ENCODE results near the gene FAT4.

Gene FAT4

DNA sequence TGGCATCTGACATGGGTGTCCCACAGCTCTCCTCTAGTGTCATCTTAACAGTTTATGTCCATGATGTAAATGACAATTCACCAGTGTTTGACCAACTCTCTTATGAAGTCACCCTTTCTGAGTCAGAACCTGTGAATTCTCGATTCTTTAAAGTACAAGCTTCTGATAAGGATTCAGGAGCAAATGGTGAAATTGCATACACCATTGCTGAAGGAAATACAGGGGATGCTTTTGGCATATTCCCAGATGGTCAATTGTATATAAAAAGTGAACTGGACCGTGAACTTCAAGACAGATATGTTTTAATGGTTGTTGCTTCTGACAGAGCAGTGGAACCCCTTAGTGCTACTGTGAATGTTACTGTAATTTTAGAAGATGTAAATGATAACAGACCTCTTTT, 4.6 kb downstream of the FAT4 start:
- Histone ChIP-seq H3K4me3 (ENCODE audit: low read length) (no peak overlapping the region), H3K4me2 (ENCODE audit: low read length) (peak overlapping the region; percentile 19), H3K27me3 (ENCODE audit: control insufficient read depth, insufficient read depth, low read length) (no peaks in the 10 kb centered on the region), H3K9ac (ENCODE audit: low read depth, low read length) (no peak overlapping the region), H3K9me3 (replicated peaks; ENCODE audit: low read length) (no peaks in the 10 kb centered on the region), H3K36me3 (ENCODE audit: insufficient read depth, low read length) (peaks cover 30% of the 10 kb centered on the region), H3K4me1 (ENCODE audit: control insufficient read depth, insufficient read depth, low read length) (peaks cover 57% of the 10 kb centered on the region)

DNA sequence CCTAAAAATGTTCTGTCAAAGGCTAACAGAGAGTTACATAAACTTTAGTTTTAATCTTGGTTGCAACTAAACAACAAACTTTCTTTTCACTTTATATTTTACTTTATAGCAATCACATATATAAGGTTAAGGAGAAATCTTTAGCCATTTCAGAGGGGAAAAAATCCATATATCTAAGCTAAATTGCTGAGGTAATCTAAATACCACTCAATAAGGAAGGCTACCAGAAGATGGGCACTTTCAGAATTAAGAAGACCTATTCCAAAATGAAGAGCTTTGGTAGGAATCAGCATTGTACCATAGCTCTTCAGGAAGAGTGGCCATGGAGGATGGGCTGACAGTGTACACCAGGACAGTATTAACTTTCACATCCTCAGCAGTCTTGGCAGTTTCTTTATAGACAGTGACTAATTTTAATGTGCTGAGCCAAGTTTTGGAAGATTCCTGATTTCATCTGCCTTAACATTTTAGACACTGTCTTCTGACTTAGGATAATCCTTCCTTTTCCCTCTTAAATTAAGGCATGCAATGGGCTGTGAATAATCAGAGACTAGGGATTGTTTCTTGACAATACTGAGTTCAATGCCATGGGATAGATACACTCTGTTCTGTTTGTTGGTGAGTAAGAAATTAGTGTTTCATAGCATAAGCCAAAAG, 7.1 kb downstream of the FAT4 start:
- no peaks in the 10 kb centered on the region for H3K27me3 ChIP-seq (ENCODE audit: control insufficient read depth, insufficient read depth, low read length)
- peaks cover 62% of the 10 kb centered on the region for H3K4me1 ChIP-seq (ENCODE audit: control insufficient read depth, insufficient read depth, low read length)
- H3K36me3 ChIP-seq (ENCODE audit: insufficient read depth, low read length), result peaks cover 30% of the 10 kb centered on the region
- peak overlapping the region; percentile 75 for H3K4me2 ChIP-seq (ENCODE audit: low read length)
- H3K9ac ChIP-seq (ENCODE audit: low read depth, low read length), result peak overlapping the region; percentile 41
- peak overlapping the region; percentile 54 for H3K4me3 ChIP-seq (ENCODE audit: low read length)
- H3K9me3 ChIP-seq (replicated peaks; ENCODE audit: low read length), result no peaks in the 10 kb centered on the region

GRCh38 chr4:125322366-125322730, 7.6 kb downstream of the FAT4 start:
- Histone ChIP-seq H3K4me2 (ENCODE audit: low read length) (peak overlapping the region; percentile 75), H3K9ac (ENCODE audit: low read depth, low read length) (peak overlapping the region; percentile 41), H3K4me1 (ENCODE audit: control insufficient read depth, insufficient read depth, low read length) (peaks cover 62% of the 10 kb centered on the region), H3K36me3 (ENCODE audit: insufficient read depth, low read length) (peaks cover 29% of the 10 kb centered on the region), H3K4me3 (ENCODE audit: low read length) (peak overlapping the region; percentile 54), H3K9me3 (replicated peaks; ENCODE audit: low read length) (no peaks in the 10 kb centered on the region), H3K27me3 (ENCODE audit: control insufficient read depth, insufficient read depth, low read length) (no peaks in the 10 kb centered on the region)

GRCh38 chr4:125323654-125324053, 8.9 kb downstream of the FAT4 start:
- H3K9ac ChIP-seq (ENCODE audit: low read depth, low read length), result peak overlapping the region; percentile 41
- H3K4me1 ChIP-seq (ENCODE audit: control insufficient read depth, insufficient read depth, low read length), result peaks cover 49% of the 10 kb centered on the region
- peaks cover 16% of the 10 kb centered on the region for H3K36me3 ChIP-seq (ENCODE audit: insufficient read depth, low read length)
- no peaks in the 10 kb centered on the region for H3K27me3 ChIP-seq (ENCODE audit: control insufficient read depth, insufficient read depth, low read length)
- peak overlapping the region; percentile 75 for H3K4me2 ChIP-seq (ENCODE audit: low read length)
- H3K4me3 ChIP-seq (ENCODE audit: low read length), result peak overlapping the region; percentile 49
- no peaks in the 10 kb centered on the region for H3K9me3 ChIP-seq (replicated peaks; ENCODE audit: low read length)

DNA sequence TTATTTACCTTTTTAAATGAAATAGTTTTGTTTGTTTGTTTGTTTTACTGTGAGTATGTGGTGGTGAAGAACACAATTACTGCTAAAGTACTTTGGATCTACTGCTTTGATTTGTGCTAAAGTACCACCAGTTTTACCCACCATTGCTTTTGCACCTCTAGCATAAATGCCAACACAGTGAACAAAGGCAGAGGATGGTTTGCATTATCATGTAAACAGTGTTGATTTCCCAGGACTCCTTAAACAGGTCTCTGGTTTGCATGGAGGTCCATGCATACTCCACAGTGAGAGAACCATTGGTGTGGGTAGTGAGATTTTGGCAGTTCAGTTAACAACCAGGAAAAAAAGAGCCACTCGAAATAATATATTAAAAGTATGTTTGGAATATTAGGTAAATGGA, 11.0 kb downstream of the FAT4 start:
- Histone ChIP-seq H3K4me2 (ENCODE audit: low read length) (no peak overlapping the region), H3K9ac (ENCODE audit: low read depth, low read length) (no peak overlapping the region), H3K27me3 (ENCODE audit: control insufficient read depth, insufficient read depth, low read length) (no peaks in the 10 kb centered on the region), H3K9me3 (replicated peaks; ENCODE audit: low read length) (no peaks in the 10 kb centered on the region), H3K4me1 (ENCODE audit: control insufficient read depth, insufficient read depth, low read length) (peaks cover 39% of the 10 kb centered on the region), H3K4me3 (ENCODE audit: low read length) (no peak overlapping the region), H3K36me3 (ENCODE audit: insufficient read depth, low read length) (no peaks in the 10 kb centered on the region)

GRCh38 chr4:125331116-125331515, 16.4 kb downstream of the FAT4 start:
- Histone ChIP-seq H3K27me3 (ENCODE audit: control insufficient read depth, insufficient read depth, low read length) (no peaks in the 10 kb centered on the region), H3K9me3 (replicated peaks; ENCODE audit: low read length) (no peaks in the 10 kb centered on the region), H3K9ac (ENCODE audit: low read depth, low read length) (no peak overlapping the region), H3K4me1 (ENCODE audit: control insufficient read depth, insufficient read depth, low read length) (no peaks in the 10 kb centered on the region), H3K36me3 (ENCODE audit: insufficient read depth, low read length) (no peaks in the 10 kb centered on the region), H3K4me2 (ENCODE audit: low read length) (no peak overlapping the region), H3K4me3 (ENCODE audit: low read length) (no peak overlapping the region)

DNA sequence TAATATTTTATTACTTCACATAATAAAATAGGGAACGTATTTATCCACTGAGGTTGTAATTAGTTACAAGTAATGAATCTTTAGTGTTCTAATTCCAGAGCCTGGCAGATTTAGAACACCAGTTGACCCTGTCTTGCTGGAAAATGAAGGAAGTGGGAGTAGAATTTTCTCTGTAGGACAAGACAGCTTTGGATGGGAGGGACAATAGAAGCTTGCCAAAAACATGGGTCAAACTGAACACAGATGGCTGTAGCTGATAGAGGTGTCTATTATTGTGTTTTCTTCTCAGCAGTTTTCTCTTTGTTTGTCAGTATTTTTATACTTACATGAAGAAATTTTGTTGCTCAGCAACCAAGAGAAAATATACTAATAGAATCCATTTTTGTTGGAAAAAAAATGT, 20.2 kb downstream of the FAT4 start:
- Histone ChIP-seq H3K4me3 (ENCODE audit: low read length) (no peak overlapping the region), H3K27me3 (ENCODE audit: control insufficient read depth, insufficient read depth, low read length) (no peaks in the 10 kb centered on the region), H3K9ac (ENCODE audit: low read depth, low read length) (no peak overlapping the region), H3K4me1 (ENCODE audit: control insufficient read depth, insufficient read depth, low read length) (no peaks in the 10 kb centered on the region), H3K9me3 (replicated peaks; ENCODE audit: low read length) (no peaks in the 10 kb centered on the region), H3K36me3 (ENCODE audit: insufficient read depth, low read length) (no peaks in the 10 kb centered on the region), H3K4me2 (ENCODE audit: low read length) (no peak overlapping the region)

DNA sequence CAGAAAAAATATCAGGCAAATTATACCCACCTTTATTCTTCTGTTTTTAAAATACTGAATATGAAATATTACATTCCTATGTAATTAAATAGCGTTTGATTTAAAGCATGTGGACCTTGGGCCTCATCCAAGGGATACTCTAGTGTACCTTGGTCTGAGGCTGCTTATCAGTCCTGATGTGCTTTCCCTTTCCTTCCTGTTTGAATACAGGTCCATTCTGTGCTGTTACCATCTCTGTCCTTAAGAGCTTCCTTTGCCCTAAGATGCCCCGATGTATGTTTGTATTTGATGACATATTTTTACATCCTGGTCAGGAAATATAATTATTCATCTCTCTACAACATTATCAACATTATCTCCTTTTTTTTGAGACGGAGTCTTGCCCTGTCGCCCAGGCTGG, 24.1 kb downstream of the FAT4 start:
- no peak overlapping the region for H3K4me2 ChIP-seq (ENCODE audit: low read length)

DNA sequence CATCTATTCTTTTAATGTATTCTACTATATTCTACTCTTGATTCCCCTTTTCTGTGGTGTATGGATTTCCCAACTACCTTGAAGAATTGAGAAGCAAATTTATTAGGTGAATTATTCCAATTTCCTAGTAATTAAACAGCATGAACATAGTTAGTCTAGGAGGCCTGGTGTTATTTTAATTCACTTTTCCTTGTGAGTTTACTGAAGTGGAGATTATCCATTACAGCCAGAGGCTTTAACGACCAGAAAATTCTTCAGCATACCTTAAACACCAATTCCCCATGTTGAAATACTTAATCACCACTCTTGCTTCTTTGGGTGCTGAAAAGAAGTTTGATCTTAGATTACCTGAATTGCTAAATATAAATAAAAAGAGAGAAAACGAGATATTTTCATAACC, 29.4 kb downstream of the FAT4 start:
- H3K4me2 ChIP-seq (ENCODE audit: low read length), result no peak overlapping the region
- no peaks in the 10 kb centered on the region for H3K9me3 ChIP-seq (replicated peaks; ENCODE audit: low read length)
- no peak overlapping the region for H3K4me3 ChIP-seq (ENCODE audit: low read length)
- no peaks in the 10 kb centered on the region for H3K4me1 ChIP-seq (ENCODE audit: control insufficient read depth, insufficient read depth, low read length)
- H3K27me3 ChIP-seq (ENCODE audit: control insufficient read depth, insufficient read depth, low read length), result no peaks in the 10 kb centered on the region
- H3K36me3 ChIP-seq (ENCODE audit: insufficient read depth, low read length), result no peaks in the 10 kb centered on the region
- no peak overlapping the region for H3K9ac ChIP-seq (ENCODE audit: low read depth, low read length)

More for the DNA sequence above, 24.1 kb downstream of the FAT4 start:
- no peak overlapping the region for H3K9ac ChIP-seq (ENCODE audit: low read depth, low read length)
- no peaks in the 10 kb centered on the region for H3K27me3 ChIP-seq (ENCODE audit: control insufficient read depth, insufficient read depth, low read length)
- no peaks in the 10 kb centered on the region for H3K4me1 ChIP-seq (ENCODE audit: control insufficient read depth, insufficient read depth, low read length)
- H3K36me3 ChIP-seq (ENCODE audit: insufficient read depth, low read length), result no peaks in the 10 kb centered on the region
- H3K4me3 ChIP-seq (ENCODE audit: low read length), result no peak overlapping the region
- H3K9me3 ChIP-seq (replicated peaks; ENCODE audit: low read length), result no peaks in the 10 kb centered on the region

DNA sequence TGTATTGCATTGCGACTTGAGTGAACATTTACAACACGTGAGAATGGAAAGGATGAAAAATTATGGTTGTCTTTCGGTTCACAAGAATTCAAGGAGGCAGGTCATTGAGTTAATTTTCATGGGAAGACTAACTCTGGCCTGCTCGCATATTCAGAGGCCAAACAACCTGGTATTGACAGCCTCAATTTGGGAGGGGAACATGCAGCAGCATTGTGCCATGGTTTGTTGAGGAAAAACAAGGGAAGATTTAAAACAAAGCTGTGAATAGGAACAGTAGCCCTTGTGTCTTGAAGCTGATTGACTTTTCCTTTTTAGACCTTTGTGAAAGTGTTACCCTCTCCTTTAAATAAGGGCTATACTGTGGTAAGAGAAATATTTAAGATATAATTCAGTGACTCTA, 31.9 kb downstream of the FAT4 start:
- Histone ChIP-seq H3K4me2 (ENCODE audit: low read length) (no peak overlapping the region), H3K9me3 (replicated peaks; ENCODE audit: low read length) (no peaks in the 10 kb centered on the region), H3K9ac (ENCODE audit: low read depth, low read length) (no peak overlapping the region), H3K27me3 (ENCODE audit: control insufficient read depth, insufficient read depth, low read length) (no peaks in the 10 kb centered on the region), H3K4me3 (ENCODE audit: low read length) (no peak overlapping the region), H3K4me1 (ENCODE audit: control insufficient read depth, insufficient read depth, low read length) (no peaks in the 10 kb centered on the region), H3K36me3 (ENCODE audit: insufficient read depth, low read length) (no peaks in the 10 kb centered on the region)

GRCh38 chr4:125350470-125351135, 35.8 kb downstream of the FAT4 start:
- Histone ChIP-seq H3K4me2 (ENCODE audit: low read length) (no peak overlapping the region), H3K9ac (ENCODE audit: low read depth, low read length) (no peak overlapping the region), H3K9me3 (replicated peaks; ENCODE audit: low read length) (no peaks in the 10 kb centered on the region), H3K36me3 (ENCODE audit: insufficient read depth, low read length) (no peaks in the 10 kb centered on the region), H3K27me3 (ENCODE audit: control insufficient read depth, insufficient read depth, low read length) (no peaks in the 10 kb centered on the region), H3K4me3 (ENCODE audit: low read length) (no peak overlapping the region), H3K4me1 (ENCODE audit: control insufficient read depth, insufficient read depth, low read length) (no peaks in the 10 kb centered on the region)

DNA sequence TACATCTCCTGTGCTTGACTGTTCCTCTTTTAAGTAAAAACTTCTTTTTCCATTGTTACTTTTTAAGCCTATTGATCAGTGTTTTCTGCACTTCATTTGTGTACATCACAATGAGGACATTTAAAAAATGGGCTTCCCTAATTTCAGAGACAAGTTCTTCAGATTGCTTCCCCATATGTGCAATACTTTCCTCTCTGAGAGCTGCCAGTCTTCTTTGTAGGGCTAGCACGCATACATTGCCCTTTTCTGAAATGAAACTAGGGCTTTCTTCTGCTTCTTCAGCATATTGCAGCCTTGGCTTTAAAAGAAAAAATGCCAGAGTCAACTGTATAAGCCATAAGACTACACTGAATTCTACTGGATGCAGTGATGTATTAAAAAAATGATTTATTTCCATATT, 37.8 kb downstream of the FAT4 start:
- no peak overlapping the region for H3K9ac ChIP-seq (ENCODE audit: low read depth, low read length)
- no peak overlapping the region for H3K4me3 ChIP-seq (ENCODE audit: low read length)
- H3K4me2 ChIP-seq (ENCODE audit: low read length), result no peak overlapping the region
- H3K36me3 ChIP-seq (ENCODE audit: insufficient read depth, low read length), result no peaks in the 10 kb centered on the region
- no peaks in the 10 kb centered on the region for H3K4me1 ChIP-seq (ENCODE audit: control insufficient read depth, insufficient read depth, low read length)
- H3K9me3 ChIP-seq (replicated peaks; ENCODE audit: low read length), result no peaks in the 10 kb centered on the region
- H3K27me3 ChIP-seq (ENCODE audit: control insufficient read depth, insufficient read depth, low read length), result no peaks in the 10 kb centered on the region

Measured in skeletal muscle satellite cell (primary cell).